ENCODE results near the gene ORAI2. TPM values are rescaled to one million over a fixed set of nuclear protein-coding genes. Genes with fewer than 3 reads are reported as not detected.
A peak's percentile ranks its signal among the peaks of the same experiment; 100 is the strongest.

Gene ORAI2
- total and polyA plus RNA-seq, 2 of the 13 experiments (the other 11 are each of a cell fraction or from before 2014, with no cell fraction given) = 3.0 to 6.0 TPM

GRCh38 chr7:102464577-102465280, 31.4 kb downstream of the ORAI2 start, which contains the start of the genes ALKBH4 and LRWD1 (continued):
- TF ChIP-seq GMEB1 (CRISPR knock-in tag; IDR thresholded peaks at IDR 0.05; ENCODE audit: borderline replicate concordance) = peak; percentile 90; the same call in 1 of the 2 replicates
- TF ChIP-seq TRIM24 (CRISPR knock-in tag; IDR thresholded peaks at IDR 0.05) = no peak
- TF ChIP-seq AGO2 (optimal IDR thresholded peaks at IDR 0.05; ENCODE audit: low read depth, low read length) = peak; percentile 53
- no peak for TF ChIP-seq ZNF281 (CRISPR knock-in tag; IDR thresholded peaks at IDR 0.05; ENCODE audit: borderline replicate concordance)
- TF ChIP-seq ZNF430 (CRISPR knock-in tag; IDR thresholded peaks at IDR 0.05) = no peak
- no peak; the same call in 1 of the 2 replicates for TF ChIP-seq RARA (CRISPR knock-in tag; IDR thresholded peaks at IDR 0.05)
- peak; percentile 81 for TF ChIP-seq KLF6 (CRISPR knock-in tag; IDR thresholded peaks at IDR 0.05)
- TF ChIP-seq ZNF431 (CRISPR knock-in tag; IDR thresholded peaks at IDR 0.05; ENCODE audit: borderline replicate concordance, low read depth) = no peak
- no peak for TF ChIP-seq ZNF512B (CRISPR knock-in tag; IDR thresholded peaks at IDR 0.05; ENCODE audit: borderline replicate concordance)
- no peak for TF ChIP-seq FOXO4 (CRISPR knock-in tag; conservative IDR thresholded peaks at IDR 0.05)
- no peak for TF ChIP-seq ZBTB33 (CRISPR knock-in tag; IDR thresholded peaks at IDR 0.05)
- no peak for TF ChIP-seq GTF2F1 (IDR thresholded peaks at IDR 0.05; ENCODE audit: low read length)
- no peak; the same call in 1 of the 2 replicates for TF ChIP-seq ZNF607 (CRISPR knock-in tag; IDR thresholded peaks at IDR 0.05; ENCODE audit: borderline replicate concordance)
- TF ChIP-seq FOXO1 (CRISPR knock-in tag; IDR thresholded peaks at IDR 0.05) = no peak
- peak; percentile 57; the same call in 1 of the 2 replicates for TF ChIP-seq SALL2 (CRISPR knock-in tag; IDR thresholded peaks at IDR 0.05)
- TF ChIP-seq MTERF4 (CRISPR knock-in tag; IDR thresholded peaks at IDR 0.05) = no peak

All from HepG2 (cell line).